IMR-90 (cell line): ENCODE results near the gene NUDT5. TPM values are rescaled to one million over a fixed set of nuclear protein-coding genes. Genes with fewer than 3 reads are reported as not detected.

Experiments used
- ATAC-seq: fragments of 200-7000 bp; cut with Tn5 transposase; 2 replicates; pipeline ENCODE4 v1.9.1; 2020; ENCODE audit warnings: low read depth, mild to moderate bottlenecking, moderate library complexity
- BruUV-seq: library from RNA; stranded (reverse); fragments of 400-500 nt; replicated peaks from 2 replicates; lab custom pipeline; 2021; lab: Mats Ljungman, UMichigan
- CTCF ChIA-PET: fragments of 300-600 bp; formaldehyde crosslinking; extraction: SDS; loops from one replicate; lab custom pipeline; 2021; ENCODE audit warnings: antibody characterized with exemption; lab: Yijun Ruan, JAX
- POLR2A ChIA-PET: fragments of 300-600 bp; sonication (Branson Sonifier 250); formaldehyde crosslinking; loops from one replicate; lab custom pipeline; 2022; ENCODE audit warnings: antibody characterized with exemption; ENCODE audit not compliant: unreplicated experiment; lab: Charles Lee
- DNase-seq: peaks from one replicate; pipeline ENCODE4 v3.0.0; 2013
- H2AFZ ChIP-seq: replicated peaks from 2 replicates; pipeline ENCODE3; 2013; ENCODE audit warnings: low read length, mild to moderate bottlenecking; ENCODE audit not compliant: poor library complexity
- H2AK5ac ChIP-seq: 2 replicates; pipeline ENCODE4 v1.6.1; 2013; ENCODE audit warnings: low read depth, low read length, inconsistent platforms
- H2AK9ac ChIP-seq: replicated peaks from 2 replicates; pipeline ENCODE3; 2013; ENCODE audit warnings: mild to moderate bottlenecking, low read depth, low read length, moderate library complexity; ENCODE audit not compliant: poor library complexity
- H2BK120ac ChIP-seq: 2 replicates; pipeline ENCODE4 v1.6.1; 2013; ENCODE audit warnings: low read depth, low read length, inconsistent platforms
- H2BK15ac ChIP-seq: 3 replicates; pipeline ENCODE4 v1.6.1; 2013; ENCODE audit warnings: low read depth, low read length, inconsistent platforms
- H2BK20ac ChIP-seq: 2 replicates; pipeline ENCODE4 v1.6.1; 2013; ENCODE audit warnings: low read depth, mild to moderate bottlenecking, inconsistent platforms, low read length, moderate library complexity
- H2BK5ac ChIP-seq: 2 replicates; pipeline ENCODE4 v1.6.1; 2013; ENCODE audit warnings: mild to moderate bottlenecking, low read depth, low read length, inconsistent platforms; ENCODE audit not compliant: poor library complexity, severe bottlenecking
- H3K14ac ChIP-seq: replicated peaks from 2 replicates; pipeline ENCODE4 v1.6.1; 2013; ENCODE audit warnings: low read depth, low read length, inconsistent platforms
- H3K18ac ChIP-seq: 2 replicates; pipeline ENCODE4 v1.6.1; 2013; ENCODE audit warnings: low read depth, low read length, control low read depth
- H3K23ac ChIP-seq: 2 replicates; pipeline ENCODE4 v1.6.1; 2013; ENCODE audit warnings: low read depth, low read length, inconsistent platforms
- H3K27ac ChIP-seq: 2 replicates; pipeline ENCODE4 v1.5.1; 2013; ENCODE audit warnings: mild to moderate bottlenecking, control low read depth, low read length; ENCODE audit not compliant: insufficient read depth
- H3K27me3 ChIP-seq: 2 replicates; pipeline ENCODE4 v1.6.1; 2013; ENCODE audit warnings: low read length; ENCODE audit not compliant: control insufficient read depth, insufficient read depth
- H3K36me3 ChIP-seq: 2 replicates; pipeline ENCODE4 v1.6.1; 2013; ENCODE audit warnings: low read length, mixed read lengths; ENCODE audit not compliant: control insufficient read depth, insufficient read depth
- H3K4ac ChIP-seq: 2 replicates; pipeline ENCODE4 v1.6.1; 2013; ENCODE audit warnings: low read depth, low read length, inconsistent platforms
- H3K4me1 ChIP-seq: 2 replicates; pipeline ENCODE4 v1.6.1; 2013; ENCODE audit warnings: low read length, mixed read lengths; ENCODE audit not compliant: control insufficient read depth, insufficient read depth
- H3K4me2 ChIP-seq: 2 replicates; pipeline ENCODE4 v1.6.1; 2013; ENCODE audit warnings: low read depth, mild to moderate bottlenecking, control low read depth, low read length, moderate library complexity
- H3K4me3 ChIP-seq: 2 replicates; pipeline ENCODE4 v1.5.1; 2013; ENCODE audit warnings: low read depth, mild to moderate bottlenecking, control low read depth, low read length, moderate library complexity; ENCODE audit not compliant: insufficient read depth
- H3K56ac ChIP-seq: 2 replicates; pipeline ENCODE4 v1.6.1; 2013; ENCODE audit warnings: low read length, inconsistent platforms; ENCODE audit not compliant: insufficient read depth; ENCODE audit errors: extremely low read depth
- H3K79me1 ChIP-seq, 2 experiments: 2 replicates each; pipeline ENCODE4 v1.6.1; 2013; ENCODE audit warnings: low read length in 2 of 2, inconsistent platforms in 1 of 2, low read depth in 1 of 2
- H3K9ac ChIP-seq: 2 replicates; pipeline ENCODE4 v1.6.1; 2013; ENCODE audit warnings: low read depth, low read length, control low read depth
- H3K9me1 ChIP-seq: 2 replicates; pipeline ENCODE4 v1.6.1; 2013; ENCODE audit warnings: low read length, inconsistent platforms; ENCODE audit not compliant: insufficient read depth
- H3K9me3 ChIP-seq: 2 replicates; pipeline ENCODE4 v1.6.1; 2013; ENCODE audit warnings: low read length; ENCODE audit not compliant: control insufficient read depth, insufficient read depth
- H4K20me1 ChIP-seq: 2 replicates; pipeline ENCODE4 v1.6.1; 2013; ENCODE audit warnings: low read length, inconsistent platforms; ENCODE audit not compliant: insufficient read depth
- H4K5ac ChIP-seq: 2 replicates; pipeline ENCODE4 v1.6.1; 2013; ENCODE audit warnings: mild to moderate bottlenecking, low read depth, low read length, control low read depth
- H4K8ac ChIP-seq, 2 experiments: 2 replicates each; pipeline ENCODE4 v1.6.1; 2013; ENCODE audit warnings: low read depth in 2 of 2, low read length in 2 of 2, control low read depth in 1 of 2, inconsistent platforms in 1 of 2
- H4K91ac ChIP-seq: 2 replicates; pipeline ENCODE4 v1.6.1; 2013; ENCODE audit warnings: low read depth, low read length, inconsistent platforms; ENCODE audit not compliant: insufficient read depth
- BHLHE40 ChIP-seq: fragments of 150-350 bp; IDR thresholded peaks from 2 replicates; pipeline ENCODE4 v1.6.1; 2016; ENCODE audit warnings: mild to moderate bottlenecking, low read depth, low read length
- WGBS, 2 experiments: methylation state at CpG; one replicate each; pipeline versions ENCODE4 v1.1.5 to v1.1.7; 2013; ENCODE audit warnings: missing lambda C conversion rate in 2 of 2; ENCODE audit not compliant: insufficient read length in 1 of 2; ENCODE audit errors: extremely low coverage in 2 of 2; 5-methylcytosine and 5-hydroxymethylcytosine counted together
- dilution Hi-C: fragments of 300-500 bp; cut with HindIII; formaldehyde crosslinking; loops from one replicate; pipeline ENCODE4 v1.14.3; 2018; ENCODE audit warnings: low sequenced_read_pairs; ENCODE audit not compliant: unreplicated experiment
- in situ Hi-C: fragments of 300-500 bp; cut with MboI; formaldehyde crosslinking; loops from 3 replicates; pipeline ENCODE4 v1.14.3; 2019; ENCODE audit warnings: low sequenced_read_pairs, inconsistent platforms, mixed read lengths
- intact Hi-C: fragments of 100-400 bp; cut with micrococcal nuclease; formaldehyde crosslinking; loops from 2 replicates; pipeline ENCODE4 v1.10.0; 2022
- polyA plus RNA-seq, 3 experiments: library from polyadenylated mRNA; depleted of rRNA; stranded (reverse); fragments of >200 nt; gene quantifications; 2 replicates each; pipeline ENCODE4 v1.2.3, GENCODE V29; 2012; ENCODE audit warnings: low replicate concordance in 1 of 3
- total RNA-seq: library from RNA; depleted of rRNA; stranded (reverse); fragments of >200 nt; gene quantifications from 2 replicates; pipeline ENCODE4 v1.2.3, GENCODE V29; 2012
- TF ChIP-seq, protein P1 (sequence below): fragments of 150-350 bp; IDR thresholded peaks from 2 replicates; pipeline ENCODE4 v1.6.1; 2017; ENCODE audit warnings: mild to moderate bottlenecking, antibody characterized with exemption, low read length, low read depth

The NUDT5 gene
- total and polyA plus RNA-seq, 2 of the 4 experiments (the other 2 are of a cell fraction): 70.1 to 74.6 TPM

DNA sequence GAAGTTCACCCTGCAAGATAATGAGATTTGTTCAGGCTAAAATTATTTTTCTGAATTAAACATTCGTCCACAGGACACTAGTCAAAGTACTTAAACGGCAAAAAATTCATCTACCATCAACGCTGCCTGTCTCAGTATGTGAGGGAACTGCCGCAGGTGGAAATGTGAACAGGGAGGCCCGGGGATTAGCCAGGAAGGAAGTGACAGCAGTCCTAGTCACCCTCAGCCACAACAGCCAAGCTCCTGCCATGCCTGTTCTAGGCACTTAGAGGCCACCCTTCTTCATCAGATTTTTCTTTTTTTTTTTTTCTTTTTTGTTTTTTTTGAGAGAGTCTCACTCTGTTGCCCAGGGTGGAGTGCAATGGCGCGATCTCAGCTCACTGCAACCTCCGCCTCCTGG lies 9.4 kb downstream of the NUDT5 start:
- Histone ChIP-seq H3K36me3 (peaks cover 13% of the 10 kb centered on the region), H3K56ac (no peak overlapping the region), H3K18ac (no peak overlapping the region), H4K8ac (no peak overlapping the region), H3K9ac (no peak overlapping the region), H2AK9ac (no peak overlapping the region), H3K4ac (no peak overlapping the region), H3K9me1 (peaks cover 9% of the 10 kb centered on the region; the same call in 1 of the 2 replicates), H2BK120ac (no peak overlapping the region), H3K4me2 (no peak overlapping the region), H3K27ac (no peak overlapping the region), H2BK20ac (no peak overlapping the region), H3K4me3 (no peak overlapping the region), H4K91ac (no peak overlapping the region), H3K27me3 (no peaks in the 10 kb centered on the region), H3K4me1 (peaks cover under 1% of the 10 kb centered on the region; the same call in 1 of the 2 replicates), H2BK15ac (no peak overlapping the region), H4K20me1 (peaks cover 12% of the 10 kb centered on the region; the same call in 1 of the 2 replicates), H3K9me3 (no peaks in the 10 kb centered on the region), H3K23ac (no peak overlapping the region), H2BK5ac (no peak overlapping the region), H2AK5ac (no peak overlapping the region), H2AFZ (no peak overlapping the region), H4K5ac (no peak overlapping the region), H3K79me1 (peaks cover 31 to 47% of the 10 kb centered on the region in 2 experiments), H3K14ac (no peak overlapping the region)
- TF ChIP-seq, protein P1, sequence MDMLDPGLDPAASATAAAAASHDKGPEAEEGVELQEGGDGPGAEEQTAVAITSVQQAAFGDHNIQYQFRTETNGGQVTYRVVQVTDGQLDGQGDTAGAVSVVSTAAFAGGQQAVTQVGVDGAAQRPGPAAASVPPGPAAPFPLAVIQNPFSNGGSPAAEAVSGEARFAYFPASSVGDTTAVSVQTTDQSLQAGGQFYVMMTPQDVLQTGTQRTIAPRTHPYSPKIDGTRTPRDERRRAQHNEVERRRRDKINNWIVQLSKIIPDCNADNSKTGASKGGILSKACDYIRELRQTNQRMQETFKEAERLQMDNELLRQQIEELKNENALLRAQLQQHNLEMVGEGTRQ: no peak
- no peak for TF ChIP-seq BHLHE40
- CTCF ChIA-PET: no interaction called here
- ATAC-seq: no peak
- POLR2A ChIA-PET: interaction anchor here (0.7 kb wide), 1 partner anchor 14 kb away, joined by 6 read pairs; no protein-coding TSS in a partner anchor
- intact Hi-C loops (no loop called here), in situ Hi-C loops (no loop called here), dilution Hi-C loops (no loop called here)
- DNase-seq: no peak
- no CpG with 5 or more reads among the region's 8 CpGs for WGBS, 2 experiments
- no TSS peak for BruUV-seq
